Measurements from ENCODE around the gene CLEC18A. TPM values are rescaled to one million over a fixed set of nuclear protein-coding genes. Genes with fewer than 3 reads are reported as not detected.

The CLEC18A gene
- total RNA-seq, 1 experiment from 2014 or later, result 1.6 TPM

DNA sequence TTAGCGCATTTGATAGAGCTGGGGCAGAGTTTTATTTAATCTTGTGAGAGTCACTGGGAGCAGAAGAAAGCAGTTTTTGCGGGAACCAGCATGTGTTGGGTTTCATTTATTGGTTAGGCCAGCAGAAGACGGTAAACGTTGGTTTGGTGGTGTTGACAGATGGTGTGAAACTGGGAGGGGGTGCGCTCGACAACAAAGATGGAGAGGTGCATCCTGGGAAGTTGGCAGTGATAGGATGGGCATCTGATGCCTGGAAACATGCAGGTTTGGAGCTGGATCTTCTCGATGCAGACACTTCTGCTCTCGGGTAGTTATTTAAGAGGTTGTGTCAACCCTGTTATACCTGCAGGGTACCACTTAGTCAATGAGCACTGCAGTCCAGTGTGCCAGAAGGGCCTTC, 24.9 kb upstream of the CLEC18A start:
- Histone ChIP-seq H3K4ac (ENCODE audit: low read depth, low read length) (no peak overlapping the region), H2BK15ac (ENCODE audit: low read depth, low read length) (no peak overlapping the region), H3K23ac (ENCODE audit: insufficient read length, low read depth, low read length) (no peak overlapping the region), H3K79me2 (ENCODE audit: insufficient read depth, low read length) (no peaks in the 10 kb centered on the region), H2BK12ac (ENCODE audit: insufficient read length, low read depth, low read length) (no peak overlapping the region), H4K20me1 (ENCODE audit: control insufficient read depth, insufficient read depth, insufficient read length) (no peaks in the 10 kb centered on the region), H4K91ac (ENCODE audit: insufficient read length, low read depth, low read length) (no peak overlapping the region), H3K79me1 (ENCODE audit: insufficient read depth, low read depth, low read length, poor library complexity, severe bottlenecking) (no peaks in the 10 kb centered on the region), H3K27ac (ENCODE audit: insufficient read length, low read depth, low read length) (no peak overlapping the region), H4K8ac (replicated peaks; ENCODE audit: insufficient read length, low read depth, low read length) (no peak overlapping the region), H3K23me2 (ENCODE audit: insufficient read length, low read depth, low read length, poor library complexity, severe bottlenecking) (no peaks in the 10 kb centered on the region), H3K14ac (ENCODE audit: insufficient read depth, low read length) (no peak overlapping the region), H2BK20ac (ENCODE audit: low read depth, low read length, poor library complexity, severe bottlenecking) (no peak overlapping the region), H2BK120ac (ENCODE audit: low read depth, low read length, poor library complexity, severe bottlenecking) (no peak overlapping the region), H2AK5ac (ENCODE audit: insufficient read length, low read length) (no peak overlapping the region), H2BK5ac (ENCODE audit: insufficient read length, low read length) (no peak overlapping the region), H3K18ac (ENCODE audit: insufficient read length, low read depth, low read length) (no peak overlapping the region), H2AFZ (ENCODE audit: low read length) (no peak overlapping the region), H3K4me1 (ENCODE audit: insufficient read depth, low read length) (peaks cover 6% of the 10 kb centered on the region; the same call in 1 of the 2 replicates), H3K9ac (ENCODE audit: extremely low read depth, insufficient read length, low read length) (no peak overlapping the region), H3K27me3 (ENCODE audit: insufficient read depth, low read length) (no peaks in the 10 kb centered on the region), H3T11ph (ENCODE audit: low read length) (no peak overlapping the region), H3K4me2 (ENCODE audit: insufficient read depth, insufficient read length, low read length) (no peak overlapping the region), H3K56ac (ENCODE audit: insufficient read length, low read depth, low read length) (no peak overlapping the region), H4K5ac (ENCODE audit: insufficient read length, low read depth, low read length) (no peak overlapping the region), H3K9me3 (ENCODE audit: control insufficient read depth, low read depth, low read length) (no peaks in the 10 kb centered on the region)
- peaks cover 2 to 20% (median 6%) of the 10 kb centered on the region in 3 experiments; a peak in 6 of 7 replicates for H3K36me3 Mint-ChIP-seq (ENCODE audit: insufficient read depth in 1 of 3, low read depth in 3 of 3)
- H3K9me3 Mint-ChIP-seq, result no peaks in the 10 kb centered on the region
- WGBS (ENCODE audit: extremely low coverage, insufficient read length, low lambda C conversion rate), result no CpG with 5 or more reads among the region's 8 CpGs
- H3K27ac Mint-ChIP-seq, result peak overlapping the region in 2 of 3 experiments; percentile 5 to 36; a peak in 4 of 7 replicates
- DNase-seq, result no peak
- H3K4me1 Mint-ChIP-seq, result peaks cover 22 to 40% of the 10 kb centered on the region in 2 experiments
- no peak overlapping the region for H3K4me3 Mint-ChIP-seq
- H3K27me3 Mint-ChIP-seq (ENCODE audit: low read depth), result no peaks in the 10 kb centered on the region; the same call in 1 of the 2 replicates
- TF ChIP-seq, protein P1, sequence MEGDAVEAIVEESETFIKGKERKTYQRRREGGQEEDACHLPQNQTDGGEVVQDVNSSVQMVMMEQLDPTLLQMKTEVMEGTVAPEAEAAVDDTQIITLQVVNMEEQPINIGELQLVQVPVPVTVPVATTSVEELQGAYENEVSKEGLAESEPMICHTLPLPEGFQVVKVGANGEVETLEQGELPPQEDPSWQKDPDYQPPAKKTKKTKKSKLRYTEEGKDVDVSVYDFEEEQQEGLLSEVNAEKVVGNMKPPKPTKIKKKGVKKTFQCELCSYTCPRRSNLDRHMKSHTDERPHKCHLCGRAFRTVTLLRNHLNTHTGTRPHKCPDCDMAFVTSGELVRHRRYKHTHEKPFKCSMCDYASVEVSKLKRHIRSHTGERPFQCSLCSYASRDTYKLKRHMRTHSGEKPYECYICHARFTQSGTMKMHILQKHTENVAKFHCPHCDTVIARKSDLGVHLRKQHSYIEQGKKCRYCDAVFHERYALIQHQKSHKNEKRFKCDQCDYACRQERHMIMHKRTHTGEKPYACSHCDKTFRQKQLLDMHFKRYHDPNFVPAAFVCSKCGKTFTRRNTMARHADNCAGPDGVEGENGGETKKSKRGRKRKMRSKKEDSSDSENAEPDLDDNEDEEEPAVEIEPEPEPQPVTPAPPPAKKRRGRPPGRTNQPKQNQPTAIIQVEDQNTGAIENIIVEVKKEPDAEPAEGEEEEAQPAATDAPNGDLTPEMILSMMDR (conservative IDR thresholded peaks at IDR 0.05), result no peak
